ENCODE results near the gene PLET1.

DNA sequence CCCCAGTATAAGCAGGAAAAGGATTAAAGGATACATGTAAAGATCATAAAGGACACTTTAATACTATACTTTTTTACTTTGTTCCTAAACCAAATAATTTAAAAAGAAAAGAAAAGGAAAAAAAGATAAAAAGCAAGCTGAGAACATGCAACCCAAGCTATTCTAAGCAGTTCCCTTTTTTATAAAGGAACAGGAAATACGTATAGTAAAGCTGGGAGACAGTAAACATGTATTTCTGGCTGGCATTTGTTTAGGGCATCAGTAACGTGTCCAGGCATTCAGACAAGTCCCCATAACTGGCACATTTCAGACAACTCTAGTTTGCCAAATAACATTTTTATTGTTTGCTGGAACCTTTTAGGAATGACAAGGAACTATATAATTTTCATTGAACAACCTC lies 60.4 kb downstream of the PLET1 start:
- TF ChIP-seq, protein P1, sequence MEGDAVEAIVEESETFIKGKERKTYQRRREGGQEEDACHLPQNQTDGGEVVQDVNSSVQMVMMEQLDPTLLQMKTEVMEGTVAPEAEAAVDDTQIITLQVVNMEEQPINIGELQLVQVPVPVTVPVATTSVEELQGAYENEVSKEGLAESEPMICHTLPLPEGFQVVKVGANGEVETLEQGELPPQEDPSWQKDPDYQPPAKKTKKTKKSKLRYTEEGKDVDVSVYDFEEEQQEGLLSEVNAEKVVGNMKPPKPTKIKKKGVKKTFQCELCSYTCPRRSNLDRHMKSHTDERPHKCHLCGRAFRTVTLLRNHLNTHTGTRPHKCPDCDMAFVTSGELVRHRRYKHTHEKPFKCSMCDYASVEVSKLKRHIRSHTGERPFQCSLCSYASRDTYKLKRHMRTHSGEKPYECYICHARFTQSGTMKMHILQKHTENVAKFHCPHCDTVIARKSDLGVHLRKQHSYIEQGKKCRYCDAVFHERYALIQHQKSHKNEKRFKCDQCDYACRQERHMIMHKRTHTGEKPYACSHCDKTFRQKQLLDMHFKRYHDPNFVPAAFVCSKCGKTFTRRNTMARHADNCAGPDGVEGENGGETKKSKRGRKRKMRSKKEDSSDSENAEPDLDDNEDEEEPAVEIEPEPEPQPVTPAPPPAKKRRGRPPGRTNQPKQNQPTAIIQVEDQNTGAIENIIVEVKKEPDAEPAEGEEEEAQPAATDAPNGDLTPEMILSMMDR (IDR thresholded peaks at IDR 0.05; ENCODE audit: low read depth, low read length, missing input control): no peak
- no peak for TF ChIP-seq TAF1 (conservative IDR thresholded peaks at IDR 0.05)
- TF ChIP-seq, protein P2, sequence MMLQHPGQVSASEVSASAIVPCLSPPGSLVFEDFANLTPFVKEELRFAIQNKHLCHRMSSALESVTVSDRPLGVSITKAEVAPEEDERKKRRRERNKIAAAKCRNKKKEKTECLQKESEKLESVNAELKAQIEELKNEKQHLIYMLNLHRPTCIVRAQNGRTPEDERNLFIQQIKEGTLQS (IDR thresholded peaks at IDR 0.05): no peak
- TF ChIP-seq, protein P3, sequence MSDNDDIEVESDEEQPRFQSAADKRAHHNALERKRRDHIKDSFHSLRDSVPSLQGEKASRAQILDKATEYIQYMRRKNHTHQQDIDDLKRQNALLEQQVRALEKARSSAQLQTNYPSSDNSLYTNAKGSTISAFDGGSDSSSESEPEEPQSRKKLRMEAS (IDR thresholded peaks at IDR 0.05): no peak
- TF ChIP-seq GABPA (IDR thresholded peaks at IDR 0.05 in 1 of 2, conservative IDR thresholded peaks at IDR 0.05 in 1 of 2): no peak
- TF ChIP-seq, protein P4, sequence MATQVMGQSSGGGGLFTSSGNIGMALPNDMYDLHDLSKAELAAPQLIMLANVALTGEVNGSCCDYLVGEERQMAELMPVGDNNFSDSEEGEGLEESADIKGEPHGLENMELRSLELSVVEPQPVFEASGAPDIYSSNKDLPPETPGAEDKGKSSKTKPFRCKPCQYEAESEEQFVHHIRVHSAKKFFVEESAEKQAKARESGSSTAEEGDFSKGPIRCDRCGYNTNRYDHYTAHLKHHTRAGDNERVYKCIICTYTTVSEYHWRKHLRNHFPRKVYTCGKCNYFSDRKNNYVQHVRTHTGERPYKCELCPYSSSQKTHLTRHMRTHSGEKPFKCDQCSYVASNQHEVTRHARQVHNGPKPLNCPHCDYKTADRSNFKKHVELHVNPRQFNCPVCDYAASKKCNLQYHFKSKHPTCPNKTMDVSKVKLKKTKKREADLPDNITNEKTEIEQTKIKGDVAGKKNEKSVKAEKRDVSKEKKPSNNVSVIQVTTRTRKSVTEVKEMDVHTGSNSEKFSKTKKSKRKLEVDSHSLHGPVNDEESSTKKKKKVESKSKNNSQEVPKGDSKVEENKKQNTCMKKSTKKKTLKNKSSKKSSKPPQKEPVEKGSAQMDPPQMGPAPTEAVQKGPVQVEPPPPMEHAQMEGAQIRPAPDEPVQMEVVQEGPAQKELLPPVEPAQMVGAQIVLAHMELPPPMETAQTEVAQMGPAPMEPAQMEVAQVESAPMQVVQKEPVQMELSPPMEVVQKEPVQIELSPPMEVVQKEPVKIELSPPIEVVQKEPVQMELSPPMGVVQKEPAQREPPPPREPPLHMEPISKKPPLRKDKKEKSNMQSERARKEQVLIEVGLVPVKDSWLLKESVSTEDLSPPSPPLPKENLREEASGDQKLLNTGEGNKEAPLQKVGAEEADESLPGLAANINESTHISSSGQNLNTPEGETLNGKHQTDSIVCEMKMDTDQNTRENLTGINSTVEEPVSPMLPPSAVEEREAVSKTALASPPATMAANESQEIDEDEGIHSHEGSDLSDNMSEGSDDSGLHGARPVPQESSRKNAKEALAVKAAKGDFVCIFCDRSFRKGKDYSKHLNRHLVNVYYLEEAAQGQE (IDR thresholded peaks at IDR 0.05): no peak
- TF ChIP-seq EGR1 (IDR thresholded peaks at IDR 0.05; ENCODE audit: low read depth in 2 of 2): no peak
- no peak for TF ChIP-seq FOXA1 (IDR thresholded peaks at IDR 0.05)
- TF ChIP-seq, protein P5, sequence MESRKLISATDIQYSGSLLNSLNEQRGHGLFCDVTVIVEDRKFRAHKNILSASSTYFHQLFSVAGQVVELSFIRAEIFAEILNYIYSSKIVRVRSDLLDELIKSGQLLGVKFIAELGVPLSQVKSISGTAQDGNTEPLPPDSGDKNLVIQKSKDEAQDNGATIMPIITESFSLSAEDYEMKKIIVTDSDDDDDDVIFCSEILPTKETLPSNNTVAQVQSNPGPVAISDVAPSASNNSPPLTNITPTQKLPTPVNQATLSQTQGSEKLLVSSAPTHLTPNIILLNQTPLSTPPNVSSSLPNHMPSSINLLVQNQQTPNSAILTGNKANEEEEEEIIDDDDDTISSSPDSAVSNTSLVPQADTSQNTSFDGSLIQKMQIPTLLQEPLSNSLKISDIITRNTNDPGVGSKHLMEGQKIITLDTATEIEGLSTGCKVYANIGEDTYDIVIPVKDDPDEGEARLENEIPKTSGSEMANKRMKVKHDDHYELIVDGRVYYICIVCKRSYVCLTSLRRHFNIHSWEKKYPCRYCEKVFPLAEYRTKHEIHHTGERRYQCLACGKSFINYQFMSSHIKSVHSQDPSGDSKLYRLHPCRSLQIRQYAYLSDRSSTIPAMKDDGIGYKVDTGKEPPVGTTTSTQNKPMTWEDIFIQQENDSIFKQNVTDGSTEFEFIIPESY (IDR thresholded peaks at IDR 0.05): no peak
- TF ChIP-seq RAD21 (IDR thresholded peaks at IDR 0.05): no peak
